Muscle of leg (tissue), 16 donors: Measurements from ENCODE around the gene SLC38A11. TPM values are rescaled to one million over a fixed set of nuclear protein-coding genes. Genes with fewer than 3 reads are reported as not detected.
A peak's percentile ranks its signal among the peaks of the same experiment; 100 is the strongest.
"Not testable (repeated sequence)": the region's sequence is repeated elsewhere in the genome, so short reads cannot be mapped to it uniquely, and the experiment has no call there.

Experiments
- DNase-seq: peaks from one replicate; pipeline ENCODE4 v3.0.0; 2013
- H3K27ac ChIP-seq: one replicate; pipeline ENCODE4 v1.5.1; 2013; ENCODE audit warnings: mild to moderate bottlenecking, low read length, control low read depth
- H3K27me3 ChIP-seq: one replicate; pipeline ENCODE4 v1.6.1; 2013; ENCODE audit warnings: low read length; ENCODE audit not compliant: control insufficient read depth, insufficient read depth
- H3K36me3 ChIP-seq: one replicate; pipeline ENCODE4 v1.6.1; 2013; ENCODE audit warnings: low read length; ENCODE audit not compliant: control insufficient read depth, insufficient read depth
- H3K4me1 ChIP-seq: one replicate; pipeline ENCODE4 v1.6.1; 2013; ENCODE audit warnings: low read length; ENCODE audit not compliant: control insufficient read depth, insufficient read depth
- H3K4me3 ChIP-seq: one replicate; pipeline ENCODE4 v1.5.1; 2013; ENCODE audit warnings: low read length, control low read depth
- H3K9me3 ChIP-seq: replicated peaks from 2 replicates; pipeline ENCODE4 v1.6.1; 2013; ENCODE audit warnings: low read depth, low read length; ENCODE audit not compliant: control insufficient read depth
- WGBS: methylation state at CpG from one replicate; pipeline ENCODE4 v1.1.5; 2013; ENCODE audit warnings: missing lambda C conversion rate; ENCODE audit not compliant: insufficient coverage; 5-methylcytosine and 5-hydroxymethylcytosine counted together
- long read RNA-seq, 11 donors: transcript quantifications; one replicate each; lab custom pipeline, GENCODE V29; 2026
- polyA plus RNA-seq, 8 donors: library from polyadenylated mRNA; unstranded; fragments of 120-200 nt; gene quantifications; one replicate each; pipeline versions ENCODE4 v1.2.1 to v1.2.3, GENCODE V29; 2013; ENCODE audit warnings: inconsistent platforms in 1 of 8, low replicate concordance in 1 of 8; ENCODE audit not compliant: insufficient read length in 8 of 8, insufficient read depth in 1 of 8
- total RNA-seq: library from RNA; stranded (reverse); fragments of 120-200 nt; gene quantifications from one replicate; pipeline ENCODE4 v1.2.4, GENCODE V29; 2013

The SLC38A11 gene
- total RNA-seq, result 0.35 TPM
- under 1 TPM; 0.28 to 0.97 (median 0.33) TPM for polyA plus RNA-seq
- long read RNA-seq, donor 1, result 0 reads
- long read RNA-seq, donor 2, result 0 reads
- long read RNA-seq, donor 3, result 0 reads
- long read RNA-seq, donor 4, result 0 reads
- long read RNA-seq, donor 5, result 0 reads
- long read RNA-seq, donor 6, result 0 reads
- long read RNA-seq, donor 7, result 0 reads
- long read RNA-seq, donor 8, result 0 reads
- long read RNA-seq, donor 9, result 0 reads
- long read RNA-seq, donor 10, partial matches to known transcripts, result 0 of 1 reads
- long read RNA-seq, donor 10, other reads (novel, unspliced or antisense), result 0 of 1 reads
- long read RNA-seq, donor 11, result 0 reads

GRCh38 chr2:164954954-164955701, at the start of gene SLC38A11:
Gene SLC38A11 (minus strand): TSS chr2:164955525. CDS start chr2:164955247, 278 bp downstream.
- Histone ChIP-seq H3K27me3 (peaks cover 4% of the 10 kb centered on the region), H3K36me3 (no peaks in the 10 kb centered on the region), H3K4me1 (peaks cover 3% of the 10 kb centered on the region), H3K9me3 (no peaks in the 10 kb centered on the region), H3K27ac (no peak within 1 kb of the TSS), H3K4me3 (peak within 1 kb of the TSS; percentile 25)
- DNase-seq, result no peak
- 7% methylated on average over 32 of the region's 34 CpGs for WGBS

- 92% methylated on average over 12 of the region's 24 CpGs for WGBS
- DNase-seq, result no peak
- H3K36me3 ChIP-seq, result no peaks in the 10 kb centered on the region
- no peaks in the 10 kb centered on the region for H3K27me3 ChIP-seq
- H3K4me3 ChIP-seq, result no peak overlapping the region
- no peaks in the 10 kb centered on the region for H3K9me3 ChIP-seq
- no peaks in the 10 kb centered on the region for H3K4me1 ChIP-seq
- H3K27ac ChIP-seq, result no peak overlapping the region
Observed at GRCh38 chr2:165003443-165004130, 48.3 kb upstream of the SLC38A11 start.

GRCh38 chr2:165002638-165003037, 47.3 kb upstream of the SLC38A11 start:
- DNase-seq, result peak; percentile 72
- no CpG with 5 or more reads among the region's 1 CpG for WGBS
- Histone ChIP-seq H3K9me3 (no peaks in the 10 kb centered on the region), H3K4me3 (no peak overlapping the region), H3K36me3 (no peaks in the 10 kb centered on the region), H3K27ac (no peak overlapping the region), H3K4me1 (no peaks in the 10 kb centered on the region), H3K27me3 (no peaks in the 10 kb centered on the region)

GRCh38 chr2:164994664-164995299, 39.5 kb upstream of the SLC38A11 start:
- WGBS, result 94% methylated on average over 18 of the region's 43 CpGs
- H3K36me3 ChIP-seq, H3K4me1 ChIP-seq, H3K4me3 ChIP-seq, H3K27ac ChIP-seq, H3K27me3 ChIP-seq, H3K9me3 ChIP-seq, DNase-seq: not testable (repeated sequence)

GRCh38 chr2:164993287-164994016, 38.1 kb upstream of the SLC38A11 start:
- H3K27me3 ChIP-seq, result no peaks in the 10 kb centered on the region

GRCh38 chr2:164992818-164993217, 37.5 kb upstream of the SLC38A11 start:
- no peak overlapping the region for H3K27ac ChIP-seq
- WGBS, result no CpG with 5 or more reads among the region's 5 CpGs
- H3K4me1 ChIP-seq, result no peaks in the 10 kb centered on the region
- no peaks in the 10 kb centered on the region for H3K9me3 ChIP-seq
- no peaks in the 10 kb centered on the region for H3K27me3 ChIP-seq
- no peaks in the 10 kb centered on the region for H3K36me3 ChIP-seq
- H3K4me3 ChIP-seq, result no peak overlapping the region
- DNase-seq, result peak; percentile 93

More at GRCh38 chr2:164993287-164994016, 38.1 kb upstream of the SLC38A11 start:
- H3K4me3 ChIP-seq, result no peak overlapping the region
- DNase-seq, result no peak
- H3K36me3 ChIP-seq, result no peaks in the 10 kb centered on the region
- H3K4me1 ChIP-seq, result no peaks in the 10 kb centered on the region
- 85% methylated on average over 14 of the region's 19 CpGs for WGBS
- no peak overlapping the region for H3K27ac ChIP-seq
- H3K9me3 ChIP-seq, result no peaks in the 10 kb centered on the region

GRCh38 chr2:164992093-164992454, 36.7 kb upstream of the SLC38A11 start:
- H3K36me3 ChIP-seq, H3K4me1 ChIP-seq, H3K27ac ChIP-seq, H3K4me3 ChIP-seq, H3K27me3 ChIP-seq, DNase-seq, H3K9me3 ChIP-seq: not testable (repeated sequence)

- DNase-seq, result peak; percentile 13
- H3K27ac ChIP-seq, H3K9me3 ChIP-seq, H3K27me3 ChIP-seq, H3K4me3 ChIP-seq, H3K4me1 ChIP-seq, H3K36me3 ChIP-seq: not testable (repeated sequence)
Observed at GRCh38 chr2:164991361-164992092, 36.2 kb upstream of the SLC38A11 start.

GRCh38 chr2:164990953-164991352, 35.6 kb upstream of the SLC38A11 start:
- not testable (repeated sequence) for H3K4me1 ChIP-seq, H3K9me3 ChIP-seq, H3K27ac ChIP-seq, H3K27me3 ChIP-seq, H3K4me3 ChIP-seq, H3K36me3 ChIP-seq
- DNase-seq, result peak; percentile 66
